Peyer's patch (tissue), 4 donors: ENCODE results near the gene MUC5B. TPM values are rescaled to one million over a fixed set of nuclear protein-coding genes. Genes with fewer than 3 reads are reported as not detected.

Experiments used
- DNase-seq, 3 donors: peaks; one replicate each; pipeline ENCODE4 v3.0.0-alpha.2; 2017 to 2019
- H3K27ac ChIP-seq, 4 donors: fragments of 200-600 bp; sonication (generic); one replicate each; pipeline ENCODE4 v1.5.1; 2016 to 2019
- H3K27me3 ChIP-seq, 2 donors: fragments of 200-600 bp; sonication (generic); one replicate each; pipeline ENCODE4 v1.5.1; 2019
- H3K36me3 ChIP-seq, 3 donors: fragments of 200-600 bp; sonication (generic); one replicate each; pipeline ENCODE4 v1.5.1; 2016 to 2019
- H3K4me1 ChIP-seq, 4 donors: fragments of 200-600 bp; sonication (generic); one replicate each; pipeline ENCODE4 v1.5.1; 2016 to 2019
- H3K4me3 ChIP-seq, 4 donors: fragments of 200-600 bp; sonication (generic); 1 replicate in 3 of 4; 2 replicates in 1 of 4; pipeline ENCODE4 v1.5.1; 2016 to 2019; ENCODE audit warnings: mild to moderate bottlenecking in 1 of 4
- H3K9me3 ChIP-seq, 4 donors: fragments of 200-600 bp; sonication (generic); one replicate each; pipeline ENCODE4 v1.5.1; 2016 to 2019; ENCODE audit warnings: mild to moderate bottlenecking in 1 of 4
- POLR2A ChIP-seq, 2 donors: fragments of 450-650 bp; IDR thresholded peaks; one replicate each; pipeline ENCODE4 v1.5.1; 2017; ENCODE audit warnings: antibody characterized with exemption in 2 of 2, mild to moderate bottlenecking in 2 of 2, moderate library complexity in 2 of 2
- total RNA-seq, 4 donors: library from RNA; depleted of rRNA; stranded (reverse); fragments of >200 nt; gene quantifications; one replicate each; pipeline ENCODE4 v1.1.0, GENCODE V29; 2016
- TF ChIP-seq, protein P1 (sequence below), 6 experiments: fragments of 450-650 bp in 4 of 6; fragments of 200-600 bp in 2 of 6; sonication (generic) in 1 of 6; IDR thresholded peaks; one replicate each; pipeline ENCODE4 v1.5.1; 2017 to 2019; ENCODE audit warnings: antibody characterized with exemption in 6 of 6, mild to moderate bottlenecking in 3 of 6, moderate library complexity in 1 of 6

The MUC5B gene
- total RNA-seq, 4 donors from 2014 or later = 0.18 to 25.6 (median 10.5) TPM

DNA sequence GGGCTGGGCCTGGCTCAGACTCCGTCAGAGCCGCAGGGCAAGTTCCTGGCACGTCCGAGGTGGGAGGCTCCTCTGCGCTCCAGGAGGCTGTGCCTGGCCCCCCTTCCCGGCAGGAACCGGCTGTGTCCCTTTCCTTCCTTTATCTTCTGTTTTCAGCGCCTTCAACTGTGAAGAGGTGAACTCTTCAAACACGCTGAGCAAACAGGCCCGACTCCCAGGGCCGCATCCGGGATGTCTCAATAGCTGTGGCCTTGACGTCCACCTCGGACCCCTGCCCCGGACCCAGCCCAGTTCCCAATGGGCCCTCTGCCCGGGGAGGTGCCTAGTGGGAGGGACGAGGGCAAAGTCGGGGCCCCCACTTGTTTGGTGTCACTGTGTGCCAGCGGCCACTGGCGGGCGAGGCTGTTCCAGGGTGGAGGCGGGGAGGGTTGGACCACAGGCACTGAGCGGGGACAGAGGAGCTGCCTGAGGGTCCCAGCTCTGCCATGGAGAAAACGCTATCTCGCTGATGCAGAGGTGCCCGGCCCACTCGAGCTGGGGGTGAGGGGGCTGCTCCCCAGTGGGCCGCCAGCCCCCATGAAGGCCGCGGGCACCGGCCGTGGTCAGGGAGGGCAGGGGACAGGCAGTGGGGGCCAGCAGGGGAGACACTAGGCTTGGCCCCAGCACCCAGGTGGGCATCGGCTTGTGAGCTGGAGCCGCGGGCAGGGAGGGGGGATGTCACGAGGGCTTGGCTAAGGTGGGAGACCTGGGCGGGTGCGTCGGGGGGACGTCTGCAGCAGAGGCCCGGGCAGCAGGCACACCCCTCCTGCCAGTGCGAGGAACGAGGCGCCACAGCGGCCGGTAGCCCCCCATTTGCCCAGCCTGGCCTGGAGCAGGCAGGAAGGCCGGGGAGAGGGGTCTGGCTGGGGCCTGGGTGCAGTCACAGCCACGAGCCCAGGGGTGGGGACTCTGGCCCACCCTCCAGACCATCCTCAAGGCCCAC, 2.7 kb upstream of the MUC5B start:
- H3K4me3 ChIP-seq = no peak overlapping the region
- peaks cover 0 to 9% (median 0%) of the 10 kb centered on the region in 4 donors for H3K4me1 ChIP-seq
- peak overlapping the region in 1 of 4 donors; percentile 35 for H3K27ac ChIP-seq
- TF ChIP-seq, protein P1, sequence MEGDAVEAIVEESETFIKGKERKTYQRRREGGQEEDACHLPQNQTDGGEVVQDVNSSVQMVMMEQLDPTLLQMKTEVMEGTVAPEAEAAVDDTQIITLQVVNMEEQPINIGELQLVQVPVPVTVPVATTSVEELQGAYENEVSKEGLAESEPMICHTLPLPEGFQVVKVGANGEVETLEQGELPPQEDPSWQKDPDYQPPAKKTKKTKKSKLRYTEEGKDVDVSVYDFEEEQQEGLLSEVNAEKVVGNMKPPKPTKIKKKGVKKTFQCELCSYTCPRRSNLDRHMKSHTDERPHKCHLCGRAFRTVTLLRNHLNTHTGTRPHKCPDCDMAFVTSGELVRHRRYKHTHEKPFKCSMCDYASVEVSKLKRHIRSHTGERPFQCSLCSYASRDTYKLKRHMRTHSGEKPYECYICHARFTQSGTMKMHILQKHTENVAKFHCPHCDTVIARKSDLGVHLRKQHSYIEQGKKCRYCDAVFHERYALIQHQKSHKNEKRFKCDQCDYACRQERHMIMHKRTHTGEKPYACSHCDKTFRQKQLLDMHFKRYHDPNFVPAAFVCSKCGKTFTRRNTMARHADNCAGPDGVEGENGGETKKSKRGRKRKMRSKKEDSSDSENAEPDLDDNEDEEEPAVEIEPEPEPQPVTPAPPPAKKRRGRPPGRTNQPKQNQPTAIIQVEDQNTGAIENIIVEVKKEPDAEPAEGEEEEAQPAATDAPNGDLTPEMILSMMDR (IDR thresholded peaks at IDR 0.05) = no peak
- TF ChIP-seq POLR2A (IDR thresholded peaks at IDR 0.05) = no peak
- H3K36me3 ChIP-seq = no peaks in the 10 kb centered on the region
- DNase-seq = peak in 2 of 3 donors; percentile 55 to 56
- no peaks in the 10 kb centered on the region for H3K9me3 ChIP-seq
- H3K27me3 ChIP-seq = no peaks in the 10 kb centered on the region

DNA sequence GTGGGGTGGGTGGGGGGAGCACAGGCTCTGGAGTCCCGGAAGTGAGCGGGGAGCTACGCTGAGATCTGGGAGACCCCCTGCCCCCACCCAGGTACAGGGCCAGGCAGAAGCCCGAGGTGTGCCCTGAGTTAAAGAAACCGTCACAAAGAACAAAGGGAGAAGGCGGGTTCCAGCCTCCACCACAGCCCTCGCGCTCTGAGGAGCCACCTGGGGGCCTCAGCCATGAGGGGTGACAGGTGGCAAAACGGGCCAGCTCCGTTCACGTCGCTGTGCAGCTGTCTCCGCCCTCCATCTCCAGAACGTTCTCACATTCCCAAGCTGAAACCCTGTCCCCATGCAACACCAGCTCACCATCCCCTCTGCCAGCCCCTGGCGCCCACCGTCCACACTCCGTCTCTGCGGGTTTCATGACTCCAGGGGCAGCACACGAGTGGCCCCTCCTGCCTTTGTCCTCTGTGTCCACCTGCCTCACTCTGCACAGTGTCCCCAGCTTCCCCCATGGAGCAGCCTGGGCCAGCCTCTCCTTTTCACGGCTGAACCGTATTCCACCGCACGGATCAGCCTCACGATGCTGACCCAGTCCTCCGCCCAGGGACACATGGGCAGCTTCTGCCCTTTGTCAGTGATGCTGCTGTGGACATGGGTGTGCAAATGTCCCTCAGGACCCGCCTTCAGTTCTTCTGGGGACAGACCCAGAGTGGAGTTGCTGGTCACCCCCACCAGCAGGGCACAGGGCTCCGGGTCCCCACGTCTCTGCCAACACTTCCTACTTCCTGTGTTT, 1.7 kb upstream of the MUC5B start:
- Histone ChIP-seq H3K9me3 (no peaks in the 10 kb centered on the region), H3K4me1 (peaks cover 0 to 9% (median 0%) of the 10 kb centered on the region in 4 donors), H3K36me3 (no peaks in the 10 kb centered on the region), H3K4me3 (no peak overlapping the region), H3K27ac (no peak overlapping the region), H3K27me3 (no peaks in the 10 kb centered on the region)
- TF ChIP-seq POLR2A (IDR thresholded peaks at IDR 0.05) = no peak
- TF ChIP-seq, protein P1 (IDR thresholded peaks at IDR 0.05) = no peak
- DNase-seq = peak in 1 of 3 donors; percentile 39

DNA sequence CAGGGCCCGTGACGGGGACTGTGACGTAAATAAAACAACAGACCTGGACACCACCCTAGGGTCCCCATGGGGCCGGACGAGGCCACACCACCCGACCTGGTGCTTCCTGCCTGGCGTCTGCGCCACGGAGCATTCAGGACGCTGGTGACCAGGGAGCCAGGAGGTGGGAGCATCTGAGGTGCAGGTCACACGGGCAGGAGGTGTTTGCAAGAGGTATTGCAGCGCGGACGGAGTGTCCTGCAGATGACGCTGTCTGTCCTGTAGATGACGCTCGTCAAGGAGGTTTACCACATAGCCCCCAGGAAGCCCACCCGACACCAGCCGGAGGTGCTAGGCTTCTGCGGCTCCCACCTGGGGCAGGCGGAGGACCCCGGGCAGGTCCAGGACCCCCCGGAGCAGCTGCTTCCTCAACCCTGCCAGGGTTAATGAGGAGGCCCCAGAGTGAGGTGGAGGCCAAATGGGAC, 986 bp upstream of the MUC5B start:
- Histone ChIP-seq H3K4me1 (peaks cover 0 to 9% (median 0%) of the 10 kb centered on the region in 4 donors), H3K27me3 (no peaks in the 10 kb centered on the region), H3K9me3 (no peaks in the 10 kb centered on the region), H3K4me3 (no peak overlapping the region), H3K36me3 (no peaks in the 10 kb centered on the region), H3K27ac (no peak overlapping the region)
- TF ChIP-seq, protein P1 (IDR thresholded peaks at IDR 0.05) = no peak
- no peak for TF ChIP-seq POLR2A (IDR thresholded peaks at IDR 0.05)
- DNase-seq = peak in 1 of 3 donors; percentile 44

DNA sequence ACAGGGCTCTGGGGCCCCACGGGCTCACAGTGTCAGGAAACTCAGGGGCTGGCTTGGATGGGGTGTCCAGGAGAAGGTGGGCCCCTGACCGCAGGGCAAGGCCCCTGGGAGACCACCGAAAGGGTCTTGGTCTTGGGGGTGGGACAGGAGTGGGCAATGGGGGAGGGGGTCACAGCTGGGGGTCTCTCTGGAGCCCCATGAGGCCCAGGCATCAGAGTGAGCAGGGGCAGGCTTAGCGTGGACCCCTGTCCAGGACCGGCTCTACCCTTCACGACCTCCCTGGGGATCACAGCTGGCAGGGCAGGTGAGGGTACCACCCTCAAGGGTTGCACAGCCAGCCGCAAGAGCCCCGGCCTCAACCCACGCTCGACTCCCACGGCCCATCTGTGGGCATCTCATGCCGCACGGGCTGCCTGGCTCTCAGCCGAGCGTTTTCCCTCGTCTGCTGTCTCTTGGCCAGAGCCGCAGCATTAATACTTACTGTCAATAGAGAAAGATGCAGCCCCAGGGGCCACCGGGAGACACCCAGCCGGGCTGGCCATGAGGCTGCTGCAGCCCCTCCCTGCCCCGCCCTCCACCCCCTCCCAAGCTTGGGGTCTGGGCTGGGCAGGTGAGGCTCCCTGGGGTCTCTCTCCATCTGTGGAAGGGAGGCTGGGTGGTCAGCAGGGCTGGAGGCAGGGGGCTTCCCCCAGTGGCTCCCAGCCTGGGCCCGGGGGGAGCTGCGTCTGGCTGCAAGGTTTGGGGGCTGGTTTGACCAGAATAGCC, 662 bp downstream of the MUC5B start:
- H3K9me3 ChIP-seq = no peaks in the 10 kb centered on the region
- H3K36me3 ChIP-seq = no peaks in the 10 kb centered on the region
- peaks cover 0 to 9% (median 0%) of the 10 kb centered on the region in 4 donors for H3K4me1 ChIP-seq
- no peaks in the 10 kb centered on the region for H3K27me3 ChIP-seq
- TF ChIP-seq, protein P1 (IDR thresholded peaks at IDR 0.05) = no peak
- no peak for TF ChIP-seq POLR2A (IDR thresholded peaks at IDR 0.05)
- no peak overlapping the region for H3K27ac ChIP-seq
- H3K4me3 ChIP-seq = no peak overlapping the region
- peak in 2 of 3 donors; percentile 31 to 39 for DNase-seq

DNA sequence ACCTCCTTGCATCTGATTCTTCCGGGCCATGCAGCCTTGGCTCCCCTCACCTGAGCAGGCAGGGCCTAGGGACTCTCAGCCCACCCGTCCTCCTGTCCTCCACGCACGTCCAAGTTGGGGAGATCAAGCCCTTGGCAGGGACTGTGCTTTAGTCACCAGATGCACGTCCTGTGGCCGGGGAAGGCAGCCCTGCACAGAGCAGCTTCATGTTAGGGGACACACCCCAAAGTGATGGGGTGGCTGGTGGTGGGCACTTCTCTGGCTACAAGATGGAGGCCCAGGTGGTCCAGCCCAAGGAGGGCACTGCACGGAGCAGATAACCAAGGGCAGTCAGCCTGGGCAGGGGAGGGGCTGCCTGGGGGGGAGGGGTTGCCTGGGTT, 1.2 kb downstream of the MUC5B start:
- H3K27me3 ChIP-seq = no peaks in the 10 kb centered on the region
- H3K4me1 ChIP-seq = peaks cover 0 to 9% (median 0%) of the 10 kb centered on the region in 4 donors
- no peaks in the 10 kb centered on the region for H3K9me3 ChIP-seq
- DNase-seq = peak in 2 of 3 donors; percentile 41 to 46
- no peak for TF ChIP-seq POLR2A (IDR thresholded peaks at IDR 0.05)
- TF ChIP-seq, protein P1 (IDR thresholded peaks at IDR 0.05) = no peak
- no peak overlapping the region for H3K4me3 ChIP-seq
- H3K36me3 ChIP-seq = no peaks in the 10 kb centered on the region
- no peak overlapping the region for H3K27ac ChIP-seq
